GM23338 (cell line): Measurements from ENCODE around the gene SLC25A3. TPM values are rescaled to one million over a fixed set of nuclear protein-coding genes. Genes with fewer than 3 reads are reported as not detected.
A peak's percentile ranks its signal among the peaks of the same experiment; 100 is the strongest.

Source experiments
- ATAC-seq: fragments of 200-7000 bp; cut with Tn5 transposase; 3 replicates; pipeline ENCODE4 v1.9.1; 2020
- DNase-seq: peaks from one replicate; pipeline ENCODE4 v3.0.0-alpha.2; 2015; ENCODE audit warnings: low spot score
- H2AFZ ChIP-seq: fragments of 200-600 bp; sonication (generic); 2 replicates; pipeline ENCODE4 v1.8.0; 2016; ENCODE audit warnings: antibody characterized with exemption, mild to moderate bottlenecking, moderate library complexity
- H3F3A ChIP-seq: fragments of 200-600 bp; sonication (generic); replicated peaks from 2 replicates; pipeline ENCODE4 v1.8.0; 2017; ENCODE audit warnings: antibody characterized with exemption, mixed run types, low read depth
- H3K27ac ChIP-seq: fragments of 200-600 bp; sonication (generic); 2 replicates; pipeline ENCODE4 v1.6.1; 2016; ENCODE audit warnings: low read depth
- H3K27me3 ChIP-seq: fragments of 200-600 bp; sonication (generic); 2 replicates; pipeline ENCODE4 v1.8.0; 2016; ENCODE audit warnings: mild to moderate bottlenecking, mixed run types, moderate library complexity; ENCODE audit not compliant: insufficient read depth
- H3K36me3 ChIP-seq: fragments of 200-600 bp; sonication (generic); 2 replicates; pipeline ENCODE4 v1.8.0; 2016; ENCODE audit warnings: mild to moderate bottlenecking; ENCODE audit not compliant: insufficient read depth
- H3K4me1 ChIP-seq: fragments of 200-600 bp; sonication (generic); 2 replicates; pipeline ENCODE4 v1.8.0; 2016; ENCODE audit warnings: mild to moderate bottlenecking, moderate library complexity; ENCODE audit not compliant: insufficient read depth
- H3K4me2 ChIP-seq: fragments of 200-600 bp; sonication (generic); 2 replicates; pipeline ENCODE4 v1.7.1; 2017; ENCODE audit warnings: mixed run types
- H3K4me3 ChIP-seq: fragments of 200-600 bp; sonication (generic); 2 replicates; pipeline ENCODE4 v1.6.1; 2016; ENCODE audit warnings: mixed run types
- H3K79me2 ChIP-seq: fragments of 200-600 bp; sonication (generic); replicated peaks from 2 replicates; pipeline ENCODE4 v1.8.0; 2017; ENCODE audit warnings: mild to moderate bottlenecking; ENCODE audit not compliant: insufficient read depth
- H3K9me2 ChIP-seq: fragments of 200-600 bp; sonication (generic); 2 replicates; pipeline ENCODE4 v1.8.0; 2017; ENCODE audit not compliant: insufficient read depth
- H4K20me1 ChIP-seq: fragments of 200-600 bp; sonication (generic); replicated peaks from 2 replicates; pipeline ENCODE4 v1.8.0; 2017; ENCODE audit warnings: mild to moderate bottlenecking; ENCODE audit not compliant: insufficient read depth
- H3K27ac Mint-ChIP-seq: 2 replicates; pipeline ENCODE4 v1.8.0; 2020; ENCODE audit warnings: inconsistent platforms, mild to moderate bottlenecking, moderate library complexity, mixed read lengths
- H3K27me3 Mint-ChIP-seq: 3 replicates; pipeline ENCODE4 v1.8.0; 2022; ENCODE audit warnings: low read depth, mild to moderate bottlenecking, moderate library complexity, mixed read lengths, inconsistent platforms; ENCODE audit not compliant: insufficient read depth, poor library complexity
- H3K36me3 Mint-ChIP-seq: 3 replicates; pipeline ENCODE4 v1.8.0; 2021; ENCODE audit warnings: low read depth, mild to moderate bottlenecking, inconsistent platforms, moderate library complexity, mixed read lengths
- H3K4me1 Mint-ChIP-seq: 3 replicates; pipeline ENCODE4 v1.8.0; 2020; ENCODE audit warnings: mild to moderate bottlenecking, inconsistent platforms, mixed read lengths
- H3K4me3 Mint-ChIP-seq: 3 replicates; pipeline ENCODE4 v1.8.0; 2021; ENCODE audit warnings: moderate library complexity, mild to moderate bottlenecking, inconsistent platforms, mixed read lengths
- H3K9me3 Mint-ChIP-seq: 3 replicates; pipeline ENCODE4 v1.8.0; 2020; ENCODE audit warnings: moderate library complexity, mild to moderate bottlenecking, inconsistent platforms, mixed read lengths
- JUNB ChIP-seq: IDR thresholded peaks from one replicate; pipeline ENCODE4 v1.6.1; 2016; ENCODE audit warnings: antibody characterized with exemption; ENCODE audit not compliant: unreplicated experiment
- NANOG ChIP-seq: IDR thresholded peaks from 2 replicates; pipeline ENCODE4 v1.6.1; 2016; ENCODE audit warnings: antibody characterized with exemption, borderline replicate concordance
- ZNF331 ChIP-seq: fragments of 250-450 bp; sonication (Bioruptor Pico); IDR thresholded peaks from 2 replicates; pipeline ENCODE4 v1.5.0; 2020; ENCODE audit warnings: low read depth, mild to moderate bottlenecking, moderate library complexity
- polyA plus RNA-seq: library from polyadenylated mRNA; unstranded; fragments of >200 nt; fragmentation: Nextera tagmentation; extraction: Ambion mirVana; gene quantifications from 2 replicates; pipeline ENCODE4 v1.2.1, GENCODE V29; 2016
- small RNA-seq: library from RNA; depleted of rRNA; stranded (forward); fragments of <200 nt; gene quantifications from one replicate; pipeline ENCODE3, GENCODE V24; 2014; ENCODE audit warnings: low replicate concordance
- total RNA-seq: library from RNA; depleted of rRNA; stranded (reverse); fragments of >200 nt; shearing (Covaris generic); gene quantifications from 2 replicates; pipeline ENCODE4 v1.2.3, GENCODE V29; 2014; rRNA removed
- TF ChIP-seq, protein P1 (sequence below): fragments of 250-450 bp; sonication (Bioruptor Pico); IDR thresholded peaks from 2 replicates; pipeline ENCODE4 v1.5.0; 2020; ENCODE audit warnings: mild to moderate bottlenecking, moderate library complexity
- TF ChIP-seq, protein P2 (sequence below): IDR thresholded peaks from 2 replicates; pipeline ENCODE4 v1.6.1; 2016; ENCODE audit warnings: antibody characterized with exemption
- TF ChIP-seq, protein P3 (sequence below), 2 experiments: fragments of 200-600 bp in 1 of 2; sonication (generic) in 1 of 2; conservative IDR thresholded peaks; 2 replicates each; pipeline versions ENCODE4 v1.5.1 to v1.6.1; 2016 to 2017; ENCODE audit warnings: antibody characterized with exemption in 2 of 2, low read depth in 2 of 2, mild to moderate bottlenecking in 2 of 2, moderate library complexity in 1 of 2

The SLC25A3 gene
- total and polyA plus RNA-seq, 2 experiments from 2014 or later, result 676 to 703 TPM

DNA sequence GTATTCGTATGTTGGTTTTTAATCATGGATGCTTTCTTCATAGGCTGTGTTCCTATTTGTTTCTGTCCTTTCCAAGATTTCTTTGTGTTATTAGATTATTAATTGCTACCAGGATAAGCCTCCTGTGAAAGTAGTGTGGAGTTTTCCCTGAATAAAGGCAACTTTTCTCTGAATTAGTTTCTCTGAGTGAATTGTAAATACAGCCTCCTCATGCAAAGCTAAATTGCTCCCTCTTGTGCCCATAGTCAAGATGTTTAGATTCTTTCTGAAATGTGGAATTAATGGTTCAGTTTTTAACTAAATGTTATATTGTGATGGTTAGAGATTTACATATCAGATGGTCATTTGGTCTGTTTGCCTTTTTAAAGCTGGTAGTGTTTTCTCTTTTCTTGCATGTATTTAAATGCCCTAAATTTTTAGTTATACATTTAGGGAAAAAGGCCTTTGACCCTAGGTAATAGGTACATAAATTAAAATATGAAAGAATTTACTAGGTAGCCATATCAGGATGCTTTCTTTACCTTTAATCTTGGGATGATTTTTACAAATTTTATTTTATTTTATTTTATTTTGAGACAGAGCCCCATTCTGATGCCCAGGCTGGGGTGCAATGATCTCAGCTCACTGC is 60.5 kb downstream of the SLC25A3 start:
- no peak overlapping the region for H3K4me2 ChIP-seq
- H3K27ac Mint-ChIP-seq, result no peak overlapping the region
- peaks cover 13% of the 10 kb centered on the region; the same call in 1 of the 3 replicates for H3K36me3 Mint-ChIP-seq
- H3K4me1 Mint-ChIP-seq, result no peaks in the 10 kb centered on the region; the same call in 2 of the 3 replicates
- H3K36me3 ChIP-seq, result peaks cover 7% of the 10 kb centered on the region
- no peak overlapping the region for H3K4me3 Mint-ChIP-seq
- no peaks in the 10 kb centered on the region for H3K9me2 ChIP-seq
- no peaks in the 10 kb centered on the region for H3F3A ChIP-seq
- no peaks in the 10 kb centered on the region for H4K20me1 ChIP-seq
- H2AFZ ChIP-seq, result no peak overlapping the region
- no peaks in the 10 kb centered on the region for H3K9me3 Mint-ChIP-seq
- DNase-seq (peak; percentile 72), ATAC-seq (no peak)
- no peaks in the 10 kb centered on the region for H3K79me2 ChIP-seq
- TF ChIP-seq ZNF331 (CRISPR knock-in tag), result no peak
- TF ChIP-seq, protein P1, sequence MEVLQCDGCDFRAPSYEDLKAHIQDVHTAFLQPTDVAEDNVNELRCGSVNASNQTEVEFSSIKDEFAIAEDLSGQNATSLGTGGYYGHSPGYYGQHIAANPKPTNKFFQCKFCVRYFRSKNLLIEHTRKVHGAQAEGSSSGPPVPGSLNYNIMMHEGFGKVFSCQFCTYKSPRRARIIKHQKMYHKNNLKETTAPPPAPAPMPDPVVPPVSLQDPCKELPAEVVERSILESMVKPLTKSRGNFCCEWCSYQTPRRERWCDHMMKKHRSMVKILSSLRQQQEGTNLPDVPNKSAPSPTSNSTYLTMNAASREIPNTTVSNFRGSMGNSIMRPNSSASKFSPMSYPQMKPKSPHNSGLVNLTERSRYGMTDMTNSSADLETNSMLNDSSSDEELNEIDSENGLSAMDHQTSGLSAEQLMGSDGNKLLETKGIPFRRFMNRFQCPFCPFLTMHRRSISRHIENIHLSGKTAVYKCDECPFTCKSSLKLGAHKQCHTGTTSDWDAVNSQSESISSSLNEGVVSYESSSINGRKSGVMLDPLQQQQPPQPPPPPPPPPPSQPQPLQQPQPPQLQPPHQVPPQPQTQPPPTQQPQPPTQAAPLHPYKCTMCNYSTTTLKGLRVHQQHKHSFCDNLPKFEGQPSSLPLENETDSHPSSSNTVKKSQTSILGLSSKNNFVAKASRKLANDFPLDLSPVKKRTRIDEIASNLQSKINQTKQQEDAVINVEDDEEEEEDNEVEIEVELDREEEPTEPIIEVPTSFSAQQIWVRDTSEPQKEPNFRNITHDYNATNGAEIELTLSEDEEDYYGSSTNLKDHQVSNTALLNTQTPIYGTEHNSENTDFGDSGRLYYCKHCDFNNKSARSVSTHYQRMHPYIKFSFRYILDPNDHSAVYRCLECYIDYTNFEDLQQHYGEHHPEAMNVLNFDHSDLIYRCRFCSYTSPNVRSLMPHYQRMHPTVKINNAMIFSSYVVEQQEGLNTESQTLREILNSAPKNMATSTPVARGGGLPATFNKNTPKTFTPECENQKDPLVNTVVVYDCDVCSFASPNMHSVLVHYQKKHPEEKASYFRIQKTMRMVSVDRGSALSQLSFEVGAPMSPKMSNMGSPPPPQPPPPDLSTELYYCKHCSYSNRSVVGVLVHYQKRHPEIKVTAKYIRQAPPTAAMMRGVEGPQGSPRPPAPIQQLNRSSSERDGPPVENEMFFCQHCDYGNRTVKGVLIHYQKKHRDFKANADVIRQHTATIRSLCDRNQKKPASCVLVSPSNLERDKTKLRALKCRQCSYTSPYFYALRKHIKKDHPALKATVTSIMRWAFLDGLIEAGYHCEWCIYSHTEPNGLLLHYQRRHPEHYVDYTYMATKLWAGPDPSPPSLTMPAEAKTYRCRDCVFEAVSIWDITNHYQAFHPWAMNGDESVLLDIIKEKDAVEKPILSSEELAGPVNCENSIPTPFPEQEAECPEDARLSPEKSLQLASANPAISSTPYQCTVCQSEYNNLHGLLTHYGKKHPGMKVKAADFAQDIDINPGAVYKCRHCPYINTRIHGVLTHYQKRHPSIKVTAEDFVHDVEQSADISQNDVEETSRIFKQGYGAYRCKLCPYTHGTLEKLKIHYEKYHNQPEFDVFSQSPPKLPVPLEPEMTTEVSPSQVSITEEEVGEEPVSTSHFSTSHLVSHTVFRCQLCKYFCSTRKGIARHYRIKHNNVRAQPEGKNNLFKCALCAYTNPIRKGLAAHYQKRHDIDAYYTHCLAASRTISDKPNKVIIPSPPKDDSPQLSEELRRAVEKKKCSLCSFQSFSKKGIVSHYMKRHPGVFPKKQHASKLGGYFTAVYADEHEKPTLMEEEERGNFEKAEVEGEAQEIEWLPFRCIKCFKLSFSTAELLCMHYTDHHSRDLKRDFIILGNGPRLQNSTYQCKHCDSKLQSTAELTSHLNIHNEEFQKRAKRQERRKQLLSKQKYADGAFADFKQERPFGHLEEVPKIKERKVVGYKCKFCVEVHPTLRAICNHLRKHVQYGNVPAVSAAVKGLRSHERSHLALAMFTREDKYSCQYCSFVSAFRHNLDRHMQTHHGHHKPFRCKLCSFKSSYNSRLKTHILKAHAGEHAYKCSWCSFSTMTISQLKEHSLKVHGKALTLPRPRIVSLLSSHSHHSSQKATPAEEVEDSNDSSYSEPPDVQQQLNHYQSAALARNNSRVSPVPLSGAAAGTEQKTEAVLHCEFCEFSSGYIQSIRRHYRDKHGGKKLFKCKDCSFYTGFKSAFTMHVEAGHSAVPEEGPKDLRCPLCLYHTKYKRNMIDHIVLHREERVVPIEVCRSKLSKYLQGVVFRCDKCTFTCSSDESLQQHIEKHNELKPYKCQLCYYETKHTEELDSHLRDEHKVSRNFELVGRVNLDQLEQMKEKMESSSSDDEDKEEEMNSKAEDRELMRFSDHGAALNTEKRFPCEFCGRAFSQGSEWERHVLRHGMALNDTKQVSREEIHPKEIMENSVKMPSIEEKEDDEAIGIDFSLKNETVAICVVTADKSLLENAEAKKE, result no peak
- TF ChIP-seq JUNB, result no peak
- TF ChIP-seq, protein P2, sequence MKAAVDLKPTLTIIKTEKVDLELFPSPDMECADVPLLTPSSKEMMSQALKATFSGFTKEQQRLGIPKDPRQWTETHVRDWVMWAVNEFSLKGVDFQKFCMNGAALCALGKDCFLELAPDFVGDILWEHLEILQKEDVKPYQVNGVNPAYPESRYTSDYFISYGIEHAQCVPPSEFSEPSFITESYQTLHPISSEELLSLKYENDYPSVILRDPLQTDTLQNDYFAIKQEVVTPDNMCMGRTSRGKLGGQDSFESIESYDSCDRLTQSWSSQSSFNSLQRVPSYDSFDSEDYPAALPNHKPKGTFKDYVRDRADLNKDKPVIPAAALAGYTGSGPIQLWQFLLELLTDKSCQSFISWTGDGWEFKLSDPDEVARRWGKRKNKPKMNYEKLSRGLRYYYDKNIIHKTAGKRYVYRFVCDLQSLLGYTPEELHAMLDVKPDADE, result no peak
- TF ChIP-seq, protein P3, sequence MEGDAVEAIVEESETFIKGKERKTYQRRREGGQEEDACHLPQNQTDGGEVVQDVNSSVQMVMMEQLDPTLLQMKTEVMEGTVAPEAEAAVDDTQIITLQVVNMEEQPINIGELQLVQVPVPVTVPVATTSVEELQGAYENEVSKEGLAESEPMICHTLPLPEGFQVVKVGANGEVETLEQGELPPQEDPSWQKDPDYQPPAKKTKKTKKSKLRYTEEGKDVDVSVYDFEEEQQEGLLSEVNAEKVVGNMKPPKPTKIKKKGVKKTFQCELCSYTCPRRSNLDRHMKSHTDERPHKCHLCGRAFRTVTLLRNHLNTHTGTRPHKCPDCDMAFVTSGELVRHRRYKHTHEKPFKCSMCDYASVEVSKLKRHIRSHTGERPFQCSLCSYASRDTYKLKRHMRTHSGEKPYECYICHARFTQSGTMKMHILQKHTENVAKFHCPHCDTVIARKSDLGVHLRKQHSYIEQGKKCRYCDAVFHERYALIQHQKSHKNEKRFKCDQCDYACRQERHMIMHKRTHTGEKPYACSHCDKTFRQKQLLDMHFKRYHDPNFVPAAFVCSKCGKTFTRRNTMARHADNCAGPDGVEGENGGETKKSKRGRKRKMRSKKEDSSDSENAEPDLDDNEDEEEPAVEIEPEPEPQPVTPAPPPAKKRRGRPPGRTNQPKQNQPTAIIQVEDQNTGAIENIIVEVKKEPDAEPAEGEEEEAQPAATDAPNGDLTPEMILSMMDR (conservative IDR thresholded peaks at IDR 0.05; ENCODE audit: low read depth in 2 of 2), result peak; percentile 69 to 89
- no peak for TF ChIP-seq NANOG
- H3K4me1 ChIP-seq, result no peaks in the 10 kb centered on the region
- H3K27ac ChIP-seq, result no peak overlapping the region
- H3K27me3 ChIP-seq, result no peaks in the 10 kb centered on the region
- H3K27me3 Mint-ChIP-seq, result no peaks in the 10 kb centered on the region
- no peak overlapping the region for H3K4me3 ChIP-seq

Small RNAs within 50 kb of the gene (small RNA-seq; reads per million reads assigned to genes)
- 11.8 reads per million, percentile 97 among the genes with 10 or more reads in this experiment for gene SNORA53

Other genes starting within 250 kb of the SLC25A3 start
- gene TMPO, start 78.1 kb upstream of the SLC25A3 start, total RNA-seq, result 256 and 290 TPM in 2 replicates
- gene TMPO, start 78.1 kb upstream of the SLC25A3 start, polyA plus RNA-seq, result 75.5 and 77.9 TPM in 2 replicates
- 15.4 and 17.8 TPM in 2 replicates for gene IKBIP, start 51.1 kb downstream of the SLC25A3 start, total RNA-seq
- 22.5 and 24.1 TPM in 2 replicates for gene IKBIP, start 51.1 kb downstream of the SLC25A3 start, polyA plus RNA-seq
- 31.2 and 34.0 TPM in 2 replicates for gene APAF1, start 51.6 kb downstream of the SLC25A3 start, total RNA-seq
- gene APAF1, start 51.6 kb downstream of the SLC25A3 start, polyA plus RNA-seq, result 12.0 and 14.9 TPM in 2 replicates